HG03558 (cell line): ENCODE data around the gene TMEM43.

Experiments used
- ATAC-seq: cut with Tn5 transposase; IDR thresholded peaks from one replicate; pipeline ENCODE4 v1.9.1; 2021; ENCODE audit warnings: moderate number of reproducible peaks; ENCODE audit not compliant: unreplicated experiment; ENCODE audit errors: extremely low read depth

Gene TMEM43

DNA sequence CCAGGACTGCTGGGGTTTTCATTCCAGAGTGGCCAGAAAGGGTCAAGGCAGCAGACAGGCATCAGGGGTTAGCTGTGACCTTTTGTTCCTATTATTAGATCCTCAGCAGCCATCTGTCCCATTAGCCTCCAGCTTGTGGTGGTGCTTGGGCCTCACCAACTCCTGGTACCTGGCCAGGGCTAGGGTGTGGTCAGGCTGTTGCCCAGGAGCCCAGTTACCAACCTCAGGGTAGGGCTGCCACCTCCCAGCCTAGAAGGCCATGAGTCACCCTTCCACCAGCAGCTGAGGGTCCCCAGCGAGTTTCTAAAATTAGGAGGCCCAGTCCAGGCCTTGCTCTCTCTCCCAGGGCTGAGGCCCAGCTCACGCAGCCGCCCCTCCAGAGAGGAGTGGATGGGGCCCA lies 12.2 kb downstream of the TMEM43 start:
- no peak for ATAC-seq

DNA sequence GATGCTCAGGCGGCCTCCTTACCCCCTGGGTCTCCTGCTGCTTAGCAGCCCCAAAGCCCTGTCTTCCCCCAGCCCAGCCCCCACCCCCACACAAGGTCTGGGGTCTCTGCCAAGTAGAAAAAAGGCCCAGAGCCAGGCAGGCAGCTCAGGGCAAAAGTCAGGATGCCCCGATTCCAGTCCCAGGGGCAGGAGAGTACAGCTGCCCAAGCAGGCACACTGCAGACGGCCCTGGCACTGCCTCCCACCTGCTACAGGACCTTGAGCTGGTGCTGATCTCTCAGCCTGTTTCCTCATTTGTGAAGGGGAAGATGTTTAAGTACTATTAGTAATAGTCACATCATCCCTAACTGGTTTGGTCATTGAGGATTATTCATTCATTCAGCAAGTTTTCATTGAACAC lies 12.6 kb downstream of the TMEM43 start:
- no peak for ATAC-seq

DNA sequence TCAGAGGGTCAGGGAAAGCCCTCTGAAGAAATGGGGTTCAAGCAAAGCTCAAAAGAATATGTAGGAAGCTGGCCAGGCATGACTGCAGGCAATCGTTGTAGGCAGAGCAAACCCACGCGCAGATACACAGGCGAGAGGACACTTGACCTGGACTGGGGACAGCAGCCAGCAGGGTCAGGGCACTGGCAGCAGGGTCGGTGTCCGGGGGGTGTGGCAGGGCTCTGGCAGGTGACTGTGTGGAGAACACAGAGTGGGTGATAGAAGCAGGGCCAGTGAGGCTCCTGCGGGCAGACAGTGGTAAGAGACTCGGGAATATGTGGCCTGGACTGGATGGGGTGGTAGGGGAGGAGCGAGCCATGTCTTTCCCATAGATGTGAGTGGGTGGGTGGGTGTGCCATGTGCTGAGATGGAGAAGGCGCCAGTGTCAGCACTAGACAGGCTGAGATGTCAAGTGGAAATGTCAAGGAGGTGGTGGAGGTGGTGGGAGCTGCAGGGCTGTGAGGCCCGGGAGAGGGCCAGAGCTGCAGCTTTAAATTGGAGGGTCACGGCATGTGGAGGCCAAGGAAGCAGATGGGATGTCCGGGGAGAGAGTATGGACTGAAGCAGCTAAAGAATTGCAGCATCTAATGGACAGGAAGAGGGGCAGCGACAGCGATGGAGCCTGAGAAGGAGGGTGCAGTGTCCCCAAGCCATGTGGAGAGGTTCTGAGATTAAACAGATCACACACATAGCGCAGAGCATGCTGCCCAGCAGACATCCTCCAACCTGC lies 13.4 kb downstream of the TMEM43 start:
- no peak for ATAC-seq

DNA sequence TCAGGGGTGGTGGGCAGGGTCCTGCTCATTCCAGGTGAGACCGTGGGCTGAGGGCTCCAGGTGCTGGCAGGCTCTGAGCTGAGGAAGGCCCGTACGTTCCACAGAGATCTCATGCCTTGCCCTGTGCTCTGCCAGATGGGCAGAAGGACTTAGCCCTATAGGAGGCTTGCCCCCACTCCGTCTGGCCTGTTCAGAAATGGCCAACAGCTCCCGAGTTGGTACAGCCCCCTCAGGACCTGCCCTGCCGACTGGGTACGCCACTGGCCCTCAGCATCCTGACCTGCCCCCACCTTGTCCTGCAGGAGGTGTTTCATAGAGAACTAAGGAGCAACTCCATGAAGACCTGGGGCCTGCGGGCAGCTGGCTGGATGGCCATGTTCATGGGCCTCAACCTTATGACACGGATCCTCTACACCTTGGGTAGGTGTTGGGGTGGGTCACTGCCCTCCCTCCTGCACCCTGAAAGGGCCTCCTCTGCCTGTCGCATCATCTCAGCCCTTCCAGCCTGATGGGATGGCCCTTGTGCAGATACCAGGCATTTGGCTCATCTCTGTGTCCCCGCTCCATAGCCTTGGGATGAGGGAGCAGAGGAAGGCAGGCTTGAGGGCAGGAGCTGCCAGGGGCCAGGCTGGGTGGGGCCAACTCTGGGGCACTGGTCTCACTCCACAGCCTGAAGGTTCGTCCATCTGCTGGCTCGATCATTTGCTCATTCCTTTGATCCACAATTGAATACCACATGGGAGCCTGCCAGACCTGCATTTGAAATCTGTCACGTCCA lies 14.2 kb downstream of the TMEM43 start:
- ATAC-seq: no peak

DNA sequence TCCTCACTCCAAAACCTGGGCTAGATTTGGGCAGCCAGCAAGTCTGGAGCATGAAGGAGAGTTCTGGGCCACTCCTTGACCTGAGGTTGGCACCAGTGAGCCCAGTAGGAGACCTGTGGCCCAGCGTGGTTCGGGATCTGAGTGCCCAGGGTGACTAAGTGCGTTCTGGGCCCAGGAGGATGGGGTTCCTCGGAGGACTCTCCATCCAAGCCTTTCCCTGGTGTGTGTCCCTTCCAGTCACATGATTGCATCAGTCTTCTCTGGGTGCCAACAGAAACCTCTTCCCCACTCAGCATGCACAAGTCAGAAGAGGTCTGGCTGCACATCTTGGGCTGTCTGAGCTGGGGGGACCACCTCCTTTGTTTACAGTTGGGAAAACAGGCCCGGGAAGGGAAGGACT lies 14.9 kb downstream of the TMEM43 start:
- no peak for ATAC-seq

DNA sequence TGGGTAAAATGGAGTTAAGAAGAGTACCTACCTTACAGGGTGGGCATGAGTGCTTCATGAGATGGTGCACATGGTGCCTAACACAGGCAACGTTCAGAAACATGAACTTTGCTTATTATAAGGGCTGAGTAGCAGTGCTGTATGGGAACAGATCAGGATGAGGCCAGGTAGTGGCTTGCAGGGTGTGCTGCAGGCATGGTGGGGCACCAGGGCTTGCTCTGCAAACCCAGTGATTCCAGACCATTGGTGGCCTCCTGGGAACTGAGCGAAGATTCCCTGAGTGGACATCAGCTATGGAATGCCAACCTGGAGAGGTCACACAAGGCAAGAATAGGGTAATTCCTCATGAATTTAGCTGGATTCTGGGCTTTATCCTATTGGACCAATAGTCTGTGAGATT lies 15.8 kb downstream of the TMEM43 start:
- ATAC-seq: no peak

DNA sequence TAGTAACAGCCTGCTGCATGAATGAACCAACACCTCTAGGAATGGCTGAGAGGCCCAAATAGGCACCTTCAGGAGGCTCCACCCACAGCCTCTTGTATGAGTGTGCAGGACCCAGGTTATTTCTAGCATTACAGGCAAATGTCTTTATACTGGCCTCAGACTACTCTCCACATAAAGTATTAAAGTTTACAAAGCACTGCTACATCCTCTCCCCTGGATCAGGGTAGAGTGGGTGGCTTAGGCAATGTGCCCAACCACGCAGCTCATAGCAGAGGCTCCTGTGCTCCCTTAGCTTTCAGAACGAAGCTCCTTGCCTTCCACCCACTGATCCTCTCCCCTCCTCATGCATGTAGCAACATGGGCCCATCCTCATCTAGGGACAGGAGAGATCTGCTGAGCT lies 16.3 kb downstream of the TMEM43 start:
- no peak for ATAC-seq

DNA sequence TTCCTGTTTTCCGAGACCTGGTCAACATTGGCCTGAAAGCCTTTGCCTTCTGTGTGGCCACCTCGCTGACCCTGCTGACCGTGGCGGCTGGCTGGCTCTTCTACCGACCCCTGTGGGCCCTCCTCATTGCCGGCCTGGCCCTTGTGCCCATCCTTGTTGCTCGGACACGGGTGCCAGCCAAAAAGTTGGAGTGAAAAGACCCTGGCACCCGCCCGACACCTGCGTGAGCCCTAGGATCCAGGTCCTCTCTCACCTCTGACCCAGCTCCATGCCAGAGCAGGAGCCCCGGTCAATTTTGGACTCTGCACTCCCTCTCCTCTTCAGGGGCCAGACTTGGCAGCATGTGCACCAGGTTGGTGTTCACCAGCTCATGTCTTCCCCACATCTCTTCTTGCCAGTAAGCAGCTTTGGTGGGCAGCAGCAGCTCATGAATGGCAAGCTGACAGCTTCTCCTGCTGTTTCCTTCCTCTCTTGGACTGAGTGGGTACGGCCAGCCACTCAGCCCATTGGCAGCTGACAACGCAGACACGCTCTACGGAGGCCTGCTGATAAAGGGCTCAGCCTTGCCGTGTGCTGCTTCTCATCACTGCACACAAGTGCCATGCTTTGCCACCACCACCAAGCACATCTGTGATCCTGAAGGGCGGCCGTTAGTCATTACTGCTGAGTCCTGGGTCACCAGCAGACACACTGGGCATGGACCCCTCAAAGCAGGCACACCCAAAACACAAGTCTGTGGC lies 16.9 kb downstream of the TMEM43 start:
- ATAC-seq: no peak

DNA sequence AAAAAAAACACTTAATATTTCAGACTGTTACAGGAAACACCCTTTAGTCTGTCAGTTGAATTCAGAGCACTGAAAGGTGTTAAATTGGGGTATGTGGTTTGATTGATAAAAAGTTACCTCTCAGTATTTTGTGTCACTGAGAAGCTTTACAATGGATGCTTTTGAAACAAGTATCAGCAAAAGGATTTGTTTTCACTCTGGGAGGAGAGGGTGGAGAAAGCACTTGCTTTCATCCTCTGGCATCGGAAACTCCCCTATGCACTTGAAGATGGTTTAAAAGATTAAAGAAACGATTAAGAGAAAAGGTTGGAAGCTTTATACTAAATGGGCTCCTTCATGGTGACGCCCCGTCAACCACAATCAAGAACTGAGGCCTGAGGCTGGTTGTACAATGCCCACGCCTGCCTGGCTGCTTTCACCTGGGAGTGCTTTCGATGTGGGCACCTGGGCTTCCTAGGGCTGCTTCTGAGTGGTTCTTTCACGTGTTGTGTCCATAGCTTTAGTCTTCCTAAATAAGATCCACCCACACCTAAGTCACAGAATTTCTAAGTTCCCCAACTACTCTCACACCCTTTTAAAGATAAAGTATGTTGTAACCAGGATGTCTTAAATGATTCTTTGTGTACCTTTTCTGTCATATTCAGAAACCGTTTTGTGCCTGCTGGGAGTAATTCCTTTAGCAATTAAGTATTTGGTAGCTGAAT lies 17.9 kb downstream of the TMEM43 start:
- no peak for ATAC-seq

DNA sequence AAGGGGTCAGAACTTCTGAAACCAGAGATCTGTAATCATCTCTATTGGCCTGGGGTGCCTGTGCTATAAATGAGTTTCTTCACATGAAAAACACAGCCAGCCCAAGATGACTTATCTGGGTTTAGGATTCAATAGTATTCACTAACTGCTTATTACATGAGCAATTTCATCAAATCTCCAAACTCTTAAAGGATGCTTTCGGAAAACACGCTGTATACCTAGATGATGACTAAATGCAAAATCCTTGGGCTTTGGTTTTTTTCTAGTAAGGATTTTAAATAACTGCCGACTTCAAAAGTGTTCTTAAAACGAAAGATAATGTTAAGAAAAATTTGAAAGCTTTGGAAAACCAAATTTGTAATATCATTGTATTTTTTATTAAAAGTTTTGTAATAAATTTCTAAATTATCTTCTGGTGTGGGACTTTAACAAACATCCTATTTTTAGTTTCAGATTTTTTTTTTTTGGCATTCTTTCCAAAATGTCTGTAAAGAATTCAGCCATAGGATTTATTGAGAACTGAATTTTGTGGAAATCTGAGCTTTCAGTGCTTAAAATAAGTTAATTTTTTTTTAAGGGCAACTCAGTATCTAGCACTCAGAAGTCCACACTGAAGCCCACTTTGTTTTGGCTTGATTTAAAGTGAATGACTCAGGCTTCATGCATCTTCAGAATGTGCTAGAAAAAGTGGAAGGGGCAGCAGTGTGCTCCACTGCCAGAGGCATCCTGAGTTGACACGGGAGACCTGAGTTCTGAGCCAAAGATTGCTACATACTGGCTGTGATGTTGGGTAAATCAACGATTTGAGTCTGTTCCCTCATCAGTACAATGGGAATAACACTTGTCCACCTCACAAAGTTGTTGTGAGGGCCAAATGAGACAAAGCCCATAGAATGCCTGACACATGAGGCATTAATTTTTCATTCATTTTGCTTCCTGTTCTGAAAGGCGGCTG lies 18.7 kb downstream of the TMEM43 start:
- no peak for ATAC-seq

DNA sequence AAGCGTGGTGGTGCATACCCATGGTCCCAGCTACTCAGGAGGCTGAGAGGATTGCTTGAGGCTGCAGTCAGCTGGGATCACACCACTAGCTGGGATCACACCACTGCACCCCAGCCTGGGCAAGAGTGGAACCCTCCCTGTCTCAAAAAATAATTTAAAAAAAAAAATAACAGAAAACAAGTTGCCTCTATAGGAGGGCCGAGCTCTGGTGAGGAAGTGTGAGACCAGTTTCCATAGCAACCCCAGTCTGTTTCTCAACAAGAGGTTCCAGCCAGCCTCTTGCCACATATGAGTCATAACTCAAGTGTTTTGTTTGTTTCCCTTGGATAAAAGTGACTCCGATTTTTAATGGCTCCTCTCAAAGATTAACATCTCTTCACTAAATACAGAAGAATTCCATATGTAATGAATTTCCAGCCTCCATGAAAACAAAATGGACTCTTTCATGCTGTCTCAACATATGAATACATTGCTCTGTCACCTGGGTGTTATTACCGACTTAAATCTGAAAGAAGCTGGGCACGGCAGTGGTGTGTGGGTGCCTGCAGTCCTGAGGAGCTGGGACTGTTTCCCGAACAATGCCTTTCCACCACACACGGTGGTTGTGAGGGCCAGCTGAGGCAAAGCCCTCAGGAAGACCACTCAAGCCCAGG lies 19.7 kb downstream of the TMEM43 start:
- ATAC-seq: peak; percentile 74

DNA sequence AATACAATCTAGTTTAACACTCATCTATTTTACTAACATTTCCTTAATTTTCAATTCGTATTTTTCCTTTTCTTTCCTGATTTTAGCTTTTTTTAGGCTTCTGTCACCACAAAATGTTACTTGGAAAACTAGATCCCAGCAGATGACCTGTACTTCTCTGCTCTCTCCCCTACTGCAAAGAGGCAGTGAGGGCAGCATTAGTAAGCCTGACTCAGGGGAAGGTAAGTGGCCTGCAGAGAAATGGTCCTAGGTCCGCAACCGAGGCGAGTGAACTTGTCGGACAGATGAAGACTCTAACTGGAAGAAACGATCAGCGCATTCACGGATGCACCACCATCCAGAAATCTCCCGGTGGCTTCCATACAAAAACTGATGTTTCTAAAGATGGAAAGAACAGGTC lies 20.4 kb downstream of the TMEM43 start:
- no peak for ATAC-seq

DNA sequence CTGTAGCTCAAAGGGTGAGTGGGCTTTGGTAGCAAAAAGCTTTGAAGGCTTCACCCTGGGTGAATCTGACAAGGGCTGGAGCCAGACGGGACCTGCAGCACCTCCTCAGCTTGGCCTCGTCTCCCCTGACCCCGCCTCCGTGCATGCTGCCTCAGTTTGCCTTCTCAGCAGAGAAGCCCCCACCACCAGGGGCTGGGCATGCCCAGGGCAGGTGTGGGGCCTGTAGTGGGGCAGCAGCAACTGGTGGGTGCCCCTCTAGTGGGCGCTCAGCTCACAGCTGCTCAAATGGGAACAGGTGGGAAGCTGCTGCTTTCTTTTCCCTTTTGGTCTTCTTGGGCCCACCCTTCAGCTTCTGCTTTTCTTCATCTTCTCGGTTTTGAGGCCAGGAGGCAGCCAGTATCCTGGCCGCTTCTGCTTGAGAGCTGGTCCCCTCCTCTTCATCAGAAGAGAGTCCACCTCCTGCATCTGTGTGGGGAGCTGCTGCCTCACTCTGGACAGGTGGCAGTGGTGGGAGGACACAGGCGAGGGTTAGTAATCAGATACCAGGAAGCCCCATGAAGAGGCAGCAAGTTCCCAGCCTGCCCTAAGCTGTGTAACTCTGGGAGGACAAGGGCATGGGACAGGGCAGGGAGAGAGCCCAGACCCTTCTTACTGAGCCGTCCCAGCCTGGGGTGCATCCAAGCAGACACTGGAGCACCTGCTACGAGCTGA lies 21.0 kb downstream of the TMEM43 start:
- ATAC-seq: no peak

DNA sequence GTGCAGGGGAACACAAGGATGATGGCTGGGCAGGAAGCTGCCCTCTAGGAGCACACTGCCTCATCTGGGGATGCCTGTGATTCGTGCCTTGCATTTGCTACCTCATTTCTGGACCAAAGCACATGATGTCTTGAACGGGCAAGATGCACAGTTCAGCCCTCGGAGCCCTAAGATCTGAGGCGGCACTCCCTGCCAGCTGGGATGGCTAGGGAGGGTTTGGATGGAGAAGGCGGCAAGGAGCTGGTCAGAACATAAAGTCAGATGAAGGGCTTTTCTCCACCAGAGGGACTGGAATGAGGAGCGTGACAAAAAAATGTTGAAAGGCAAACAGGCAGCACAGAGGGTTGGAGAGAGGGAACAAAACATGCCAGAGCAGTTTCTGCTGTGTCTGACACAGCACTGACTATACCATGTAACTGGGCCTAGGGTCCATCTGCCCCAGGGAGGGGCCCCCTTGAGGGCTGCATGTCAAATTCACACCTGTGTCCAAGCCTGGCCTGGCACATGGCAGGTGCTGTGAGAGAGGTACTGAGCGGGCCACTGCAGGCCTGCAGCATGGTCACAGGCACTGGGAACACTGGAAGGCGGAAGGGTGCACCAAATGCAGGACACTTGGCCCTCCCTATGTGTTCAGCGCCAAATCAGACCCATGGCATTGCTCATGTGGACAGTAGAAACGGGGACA lies 21.7 kb downstream of the TMEM43 start:
- no peak for ATAC-seq

DNA sequence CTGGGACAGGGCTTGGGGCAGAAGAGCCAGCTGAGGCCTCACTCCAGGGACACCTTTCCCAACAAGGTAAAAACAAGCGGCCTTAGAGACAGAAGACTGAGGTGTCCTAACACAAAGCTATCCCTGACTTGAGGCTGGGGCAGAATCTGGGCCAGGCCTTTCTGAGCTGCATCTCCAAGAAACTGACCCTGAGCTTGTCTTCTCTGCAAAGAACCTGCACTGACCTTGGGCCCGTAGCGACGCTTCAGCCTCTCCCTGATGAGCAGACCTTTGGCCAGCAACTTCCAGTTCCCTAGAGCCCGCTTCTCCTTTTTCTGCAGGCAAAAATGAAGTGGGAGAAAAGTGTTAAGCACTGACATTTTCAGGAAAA lies 22.2 kb downstream of the TMEM43 start:
- ATAC-seq: no peak

DNA sequence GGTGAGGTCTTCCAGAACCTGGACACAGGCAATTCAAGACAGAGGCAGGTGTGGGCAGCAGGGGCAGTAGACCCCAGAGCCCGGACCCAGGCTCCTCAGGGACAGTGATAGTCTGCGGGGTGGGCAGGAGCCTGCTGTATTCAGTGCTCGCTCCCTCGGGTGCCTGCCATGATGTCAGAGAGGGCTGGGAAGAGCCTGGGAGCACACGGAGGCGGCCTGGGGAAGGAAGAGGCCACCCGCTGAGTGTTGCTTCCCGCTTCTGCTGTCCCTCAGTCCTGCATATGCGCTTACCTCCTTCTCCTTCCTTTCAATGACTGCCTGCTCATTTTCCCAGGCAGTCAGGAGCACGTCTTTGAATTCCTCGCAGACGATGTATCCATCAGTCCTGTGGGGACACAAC lies 22.8 kb downstream of the TMEM43 start:
- no peak for ATAC-seq

DNA sequence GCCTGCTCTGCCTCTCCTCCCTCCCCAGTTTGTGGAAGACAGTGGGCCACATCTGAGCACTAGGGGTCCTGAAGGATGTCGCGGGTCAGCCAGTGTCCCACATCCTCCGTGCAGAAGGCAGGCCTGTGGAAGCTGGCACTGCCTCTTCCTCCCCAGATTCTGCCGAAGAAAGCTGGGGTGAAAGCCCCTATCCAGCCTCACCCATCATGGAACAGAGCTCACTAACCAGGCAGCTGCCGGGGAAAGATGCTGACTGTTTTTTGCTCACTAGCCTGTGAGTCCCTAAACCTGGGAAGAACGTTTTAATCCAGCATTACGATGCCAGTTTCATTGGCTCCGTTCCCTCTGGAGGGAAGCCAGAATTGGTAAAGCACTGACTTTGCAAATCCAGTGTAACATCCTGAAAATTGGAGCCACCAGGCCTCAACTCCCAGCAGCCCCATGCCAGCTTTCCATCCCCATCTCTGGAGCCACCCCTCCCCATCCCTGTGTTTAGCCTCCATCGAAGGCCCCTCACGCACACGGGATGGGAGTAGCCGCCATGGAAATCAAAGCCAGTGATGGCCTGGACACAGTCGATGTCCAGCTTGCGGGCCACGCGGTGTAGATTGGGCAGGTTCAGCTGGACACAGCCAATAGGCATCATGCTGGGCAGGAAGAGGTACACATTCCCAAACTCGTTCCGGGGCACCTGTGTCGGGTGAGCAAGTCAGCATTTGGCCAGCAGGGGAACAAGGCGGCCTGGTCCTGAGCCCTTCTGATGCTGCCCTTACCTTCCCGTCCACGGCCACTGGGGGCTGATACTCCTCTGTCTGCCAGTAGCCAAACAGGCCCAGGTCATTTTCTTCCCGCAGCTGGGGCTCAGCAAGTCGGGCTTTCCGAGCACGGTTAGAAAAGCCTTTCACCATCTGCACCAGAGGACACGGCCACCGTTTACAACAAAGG lies 23.5 kb downstream of the TMEM43 start:
- ATAC-seq: no peak
